Astrocyte (in vitro differentiated cells and primary cell): ENCODE data around the gene RECQL5. TPM values are rescaled to one million over a fixed set of nuclear protein-coding genes. Genes with fewer than 3 reads are reported as not detected.

Source experiments
- DNase-seq: peaks from one replicate; pipeline ENCODE4 v3.0.0-alpha.2; 2010; ENCODE audit warnings: low read depth
- FAIRE-seq: peaks from 2 replicates; lab custom pipeline; 2011; peaks lifted over from hg19 to GRCh38; lab: Jason Lieb, UNC
- H2AFZ ChIP-seq: 2 replicates; pipeline ENCODE4 v1.6.0; 2012; ENCODE audit warnings: low read depth, low read length, inconsistent platforms
- H3K27ac ChIP-seq: 2 replicates; pipeline ENCODE4 v1.5.1; 2011; ENCODE audit warnings: low read depth, low read length, inconsistent platforms
- H3K27me3 ChIP-seq: 2 replicates; pipeline ENCODE4 v1.6.0; 2011; ENCODE audit warnings: low read length, inconsistent platforms; ENCODE audit not compliant: insufficient read depth
- H3K36me3 ChIP-seq: 2 replicates; pipeline ENCODE4 v1.5.1; 2011; ENCODE audit warnings: low read length, inconsistent platforms; ENCODE audit not compliant: insufficient read depth
- H3K4me1 ChIP-seq: 2 replicates; pipeline ENCODE4 v1.5.1; 2011; ENCODE audit warnings: low read length, inconsistent platforms; ENCODE audit not compliant: insufficient read depth
- H3K4me2 ChIP-seq: 2 replicates; pipeline ENCODE4 v1.6.0; 2012; ENCODE audit warnings: low read length, inconsistent platforms
- H3K4me3 ChIP-seq: 2 replicates; pipeline ENCODE4 v1.5.1; 2011; ENCODE audit warnings: low read depth, mild to moderate bottlenecking, low read length, inconsistent platforms; ENCODE audit not compliant: insufficient read depth
- H3K79me2 ChIP-seq: 2 replicates; pipeline ENCODE4 v1.6.0; 2012; ENCODE audit warnings: mild to moderate bottlenecking, low read length, inconsistent platforms; ENCODE audit not compliant: insufficient read depth
- H3K9ac ChIP-seq: 2 replicates; pipeline ENCODE4 v1.6.0; 2012; ENCODE audit warnings: mild to moderate bottlenecking, low read length, inconsistent platforms
- H3K9me3 ChIP-seq: 2 replicates; pipeline ENCODE4 v1.5.1; 2012; ENCODE audit warnings: low read depth, mild to moderate bottlenecking, low read length, inconsistent platforms; ENCODE audit not compliant: insufficient read depth
- H4K20me1 ChIP-seq: 2 replicates; pipeline ENCODE4 v1.6.0; 2012; ENCODE audit warnings: low read length, inconsistent platforms; ENCODE audit not compliant: insufficient read depth
- H3K27ac Mint-ChIP-seq: one replicate; pipeline ENCODE4 v1.8.0; 2021; ENCODE audit warnings: mild to moderate bottlenecking, mixed read lengths; ENCODE audit not compliant: unreplicated experiment
- H3K27me3 Mint-ChIP-seq: one replicate; pipeline ENCODE4 v1.8.0; 2021; ENCODE audit warnings: low read depth, mixed read lengths; ENCODE audit not compliant: unreplicated experiment
- H3K36me3 Mint-ChIP-seq: one replicate; pipeline ENCODE4 v1.8.0; 2021; ENCODE audit warnings: low read depth, mixed read lengths; ENCODE audit not compliant: unreplicated experiment
- H3K4me1 Mint-ChIP-seq: one replicate; pipeline ENCODE4 v1.8.0; 2021; ENCODE audit warnings: low read depth, mixed read lengths; ENCODE audit not compliant: unreplicated experiment
- H3K4me3 Mint-ChIP-seq: one replicate; pipeline ENCODE4 v1.8.0; 2021; ENCODE audit warnings: mild to moderate bottlenecking, moderate library complexity, mixed read lengths; ENCODE audit not compliant: unreplicated experiment
- H3K9me3 Mint-ChIP-seq: one replicate; pipeline ENCODE4 v1.8.0; 2021; ENCODE audit warnings: mild to moderate bottlenecking, mixed read lengths; ENCODE audit not compliant: unreplicated experiment
- EZH2 ChIP-seq: IDR thresholded peaks from 2 replicates; pipeline ENCODE4 v1.6.1; 2012; ENCODE audit warnings: mild to moderate bottlenecking, low read length, inconsistent platforms; ENCODE audit not compliant: insufficient read depth
- total RNA-seq: library from RNA; stranded (reverse); gene quantifications from 2 replicates; pipeline ENCODE4 v1.2.1, GENCODE V29; 2021
- TF ChIP-seq, protein P1 (sequence below): IDR thresholded peaks from 2 replicates; pipeline ENCODE4 v1.5.1; 2011; ENCODE audit warnings: low read depth, mild to moderate bottlenecking, inconsistent platforms, low read length, moderate library complexity; ENCODE audit not compliant: insufficient read depth

Gene RECQL5
- total RNA-seq, 1 donor from 2014 or later = 25.9 TPM

DNA sequence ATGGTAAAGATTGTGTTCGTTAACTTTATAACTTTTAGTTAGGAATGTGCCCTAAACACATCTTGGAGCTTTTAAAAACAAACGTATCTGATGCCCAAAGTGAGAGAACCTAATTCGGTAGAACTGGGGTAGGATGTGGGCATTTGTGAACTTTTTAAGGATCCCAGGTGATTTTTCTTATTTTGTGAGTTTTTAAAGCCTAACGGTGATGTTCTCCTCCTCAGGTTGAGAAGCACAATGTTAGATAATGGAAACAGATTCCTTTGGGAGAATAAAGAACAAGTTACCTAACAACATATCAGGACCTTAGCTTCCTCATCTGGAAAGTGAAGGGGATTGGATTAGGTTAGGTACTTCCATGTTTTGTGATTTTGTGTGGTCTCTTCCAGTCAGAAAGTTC, 871 bp upstream of the RECQL5 start:
- Mint-ChIP-seq H3K36me3 (peaks cover 9% of the 10 kb centered on the region), H3K9me3 (no peaks in the 10 kb centered on the region), H3K27ac (no peak overlapping the region), H3K4me1 (peaks cover 23% of the 10 kb centered on the region), H3K27me3 (no peaks in the 10 kb centered on the region), H3K4me3 (no peak overlapping the region)
- H3K4me1 ChIP-seq = peaks cover 16% of the 10 kb centered on the region
- H3K27me3 ChIP-seq = no peaks in the 10 kb centered on the region
- DNase-seq (no peak), FAIRE-seq (no peak)
- H2AFZ ChIP-seq = peak overlapping the region; percentile 84
- H3K79me2 ChIP-seq = peaks cover 69% of the 10 kb centered on the region
- peaks cover 36% of the 10 kb centered on the region for H3K36me3 ChIP-seq
- H3K9me3 ChIP-seq = no peaks in the 10 kb centered on the region
- H4K20me1 ChIP-seq = peaks cover 21% of the 10 kb centered on the region
- TF ChIP-seq, protein P1, sequence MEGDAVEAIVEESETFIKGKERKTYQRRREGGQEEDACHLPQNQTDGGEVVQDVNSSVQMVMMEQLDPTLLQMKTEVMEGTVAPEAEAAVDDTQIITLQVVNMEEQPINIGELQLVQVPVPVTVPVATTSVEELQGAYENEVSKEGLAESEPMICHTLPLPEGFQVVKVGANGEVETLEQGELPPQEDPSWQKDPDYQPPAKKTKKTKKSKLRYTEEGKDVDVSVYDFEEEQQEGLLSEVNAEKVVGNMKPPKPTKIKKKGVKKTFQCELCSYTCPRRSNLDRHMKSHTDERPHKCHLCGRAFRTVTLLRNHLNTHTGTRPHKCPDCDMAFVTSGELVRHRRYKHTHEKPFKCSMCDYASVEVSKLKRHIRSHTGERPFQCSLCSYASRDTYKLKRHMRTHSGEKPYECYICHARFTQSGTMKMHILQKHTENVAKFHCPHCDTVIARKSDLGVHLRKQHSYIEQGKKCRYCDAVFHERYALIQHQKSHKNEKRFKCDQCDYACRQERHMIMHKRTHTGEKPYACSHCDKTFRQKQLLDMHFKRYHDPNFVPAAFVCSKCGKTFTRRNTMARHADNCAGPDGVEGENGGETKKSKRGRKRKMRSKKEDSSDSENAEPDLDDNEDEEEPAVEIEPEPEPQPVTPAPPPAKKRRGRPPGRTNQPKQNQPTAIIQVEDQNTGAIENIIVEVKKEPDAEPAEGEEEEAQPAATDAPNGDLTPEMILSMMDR = no peak
- no peak for TF ChIP-seq EZH2
- peak overlapping the region; percentile 96 for H3K4me3 ChIP-seq
- H3K27ac ChIP-seq = peak overlapping the region; percentile 96
- peak overlapping the region; percentile 94 for H3K4me2 ChIP-seq
- H3K9ac ChIP-seq = peak overlapping the region; percentile 98

DNA sequence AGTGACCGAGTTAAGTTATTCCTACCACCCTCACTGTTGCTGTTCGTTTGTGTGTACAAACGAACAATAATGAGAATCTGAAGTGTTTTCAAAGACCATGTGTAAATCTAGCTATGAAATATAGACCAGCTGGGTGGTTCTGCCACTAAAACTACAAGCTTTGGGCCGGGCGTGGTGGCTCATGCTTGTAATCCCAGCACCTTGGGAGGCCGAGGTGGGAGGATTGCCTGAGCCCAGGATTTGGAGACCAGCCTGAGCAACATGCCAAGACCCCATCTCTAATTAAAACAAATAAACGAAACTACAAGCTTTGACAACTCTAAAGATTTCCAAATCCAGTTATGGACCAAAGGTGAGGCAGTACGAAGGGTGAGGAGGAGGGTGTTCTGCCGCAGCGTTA, 973 bp downstream of the RECQL5 start:
- no peak overlapping the region for H3K27ac ChIP-seq
- peak overlapping the region; percentile 80 for H3K27ac Mint-ChIP-seq
- H2AFZ ChIP-seq = no peak overlapping the region
- H3K4me3 Mint-ChIP-seq = no peak overlapping the region
- FAIRE-seq (no peak), DNase-seq (no peak)
- peaks cover 7% of the 10 kb centered on the region for H4K20me1 ChIP-seq
- H3K36me3 Mint-ChIP-seq = peaks cover 2% of the 10 kb centered on the region
- peaks cover 24% of the 10 kb centered on the region for H3K36me3 ChIP-seq
- H3K4me3 ChIP-seq = peak overlapping the region; percentile 96
- peaks cover 20% of the 10 kb centered on the region for H3K4me1 Mint-ChIP-seq
- TF ChIP-seq, protein P1 = no peak
- peaks cover 54% of the 10 kb centered on the region for H3K79me2 ChIP-seq
- H3K9me3 ChIP-seq = no peaks in the 10 kb centered on the region
- H3K27me3 ChIP-seq = no peaks in the 10 kb centered on the region
- no peaks in the 10 kb centered on the region for H3K27me3 Mint-ChIP-seq
- H3K4me2 ChIP-seq = peak overlapping the region; percentile 94
- no peaks in the 10 kb centered on the region for H3K9me3 Mint-ChIP-seq
- peak overlapping the region; percentile 98 for H3K9ac ChIP-seq
- H3K4me1 ChIP-seq = peaks cover 16% of the 10 kb centered on the region

DNA sequence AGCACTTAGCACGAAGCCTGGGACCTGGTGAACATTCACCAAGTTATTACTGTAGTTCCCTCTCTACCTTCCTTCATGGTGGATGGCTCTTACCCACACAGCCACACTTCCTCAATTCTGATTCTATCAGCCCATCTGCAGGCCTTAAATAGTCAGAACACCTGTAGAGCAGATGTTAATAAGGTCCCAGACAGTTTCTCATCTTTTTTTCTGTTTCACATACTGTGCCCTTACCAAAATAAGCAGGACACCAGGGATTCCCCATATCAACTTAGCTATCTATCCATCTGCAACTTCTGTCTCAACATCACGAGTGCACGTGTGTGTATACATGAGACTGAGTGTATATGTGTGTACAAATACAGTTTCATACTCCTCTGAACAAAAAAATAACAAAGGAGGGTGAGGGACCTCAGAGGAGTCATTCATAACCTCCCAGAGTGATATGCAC, 2.8 kb downstream of the RECQL5 start:
- H3K9ac ChIP-seq = no peak overlapping the region
- no peak overlapping the region for H3K4me3 ChIP-seq
- no peaks in the 10 kb centered on the region for H3K27me3 ChIP-seq
- H3K27ac ChIP-seq = no peak overlapping the region
- H3K4me1 ChIP-seq = peaks cover 16% of the 10 kb centered on the region
- DNase-seq (no peak), FAIRE-seq (no peak)
- no peaks in the 10 kb centered on the region for H4K20me1 ChIP-seq
- peaks cover 2% of the 10 kb centered on the region for H3K36me3 Mint-ChIP-seq
- H3K27me3 Mint-ChIP-seq = no peaks in the 10 kb centered on the region
- H3K9me3 Mint-ChIP-seq = no peaks in the 10 kb centered on the region
- H3K79me2 ChIP-seq = peaks cover 36% of the 10 kb centered on the region
- peaks cover 13% of the 10 kb centered on the region for H3K4me1 Mint-ChIP-seq
- TF ChIP-seq EZH2 = no peak
- TF ChIP-seq, protein P1 = no peak
- H3K27ac Mint-ChIP-seq = no peak overlapping the region
- H3K4me2 ChIP-seq = no peak overlapping the region
- peaks cover 14% of the 10 kb centered on the region for H3K36me3 ChIP-seq
- no peak overlapping the region for H3K4me3 Mint-ChIP-seq
- no peak overlapping the region for H2AFZ ChIP-seq
- no peaks in the 10 kb centered on the region for H3K9me3 ChIP-seq
